HG03103 (cell line): ENCODE data around the gene PIK3C2G.

Experiments used
- ATAC-seq: cut with Tn5 transposase; IDR thresholded peaks from one replicate; pipeline ENCODE4 v1.9.1; 2021; ENCODE audit warnings: low read depth; ENCODE audit not compliant: unreplicated experiment

Gene PIK3C2G

DNA sequence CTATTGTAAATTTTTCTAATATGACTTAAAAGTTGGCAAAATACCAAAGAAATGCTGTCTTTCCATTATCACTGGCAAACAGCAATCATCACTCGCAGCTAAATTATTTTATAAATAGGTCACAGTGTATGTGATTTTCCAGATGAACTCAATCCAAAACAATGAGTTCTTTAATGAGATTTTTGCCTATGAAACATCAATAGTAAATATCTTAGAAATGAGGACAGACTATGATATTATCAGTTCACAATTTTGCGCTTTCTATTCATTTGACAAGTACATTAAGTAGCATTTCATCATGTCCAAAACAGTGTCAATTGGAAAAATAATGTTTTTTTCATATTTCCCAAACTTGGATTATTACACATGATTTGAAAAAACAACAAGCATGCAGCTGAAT, 65.7 kb downstream of the PIK3C2G start:
- no peak for ATAC-seq

GRCh38 chr12:18332173-18332572, 70.9 kb downstream of the PIK3C2G start:
- no peak for ATAC-seq

- no peak for ATAC-seq
Observed at GRCh38 chr12:18339633-18340032, 78.3 kb downstream of the PIK3C2G start.

- ATAC-seq: no peak
Observed at GRCh38 chr12:18340186-18340585, 78.9 kb downstream of the PIK3C2G start.

GRCh38 chr12:18340786-18341185, 79.5 kb downstream of the PIK3C2G start:
- ATAC-seq: no peak

- ATAC-seq: no peak
Observed at GRCh38 chr12:18343708-18344107, 82.4 kb downstream of the PIK3C2G start.

- no peak for ATAC-seq
Observed at GRCh38 chr12:18345021-18345735, 83.9 kb downstream of the PIK3C2G start.

DNA sequence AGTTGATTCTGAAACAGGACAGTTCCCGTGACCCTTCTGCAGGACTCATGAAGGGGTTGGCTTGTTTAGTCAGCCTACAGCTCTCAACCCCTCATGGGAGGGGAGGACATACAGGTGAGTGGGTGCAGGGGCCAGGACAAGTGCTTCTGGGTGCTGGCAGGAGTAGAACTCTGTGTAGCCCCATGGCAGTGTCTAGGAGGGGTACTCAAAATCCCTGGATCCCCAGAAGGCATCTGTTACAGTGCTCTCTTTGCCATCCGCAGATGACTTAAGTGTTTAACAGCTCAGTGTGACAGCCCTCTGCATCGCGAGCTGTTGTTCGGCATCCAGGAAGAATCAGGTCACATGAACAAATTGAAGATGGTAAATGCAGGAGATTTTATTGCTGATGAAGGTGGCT, 91.0 kb downstream of the PIK3C2G start:
- no peak for ATAC-seq

DNA sequence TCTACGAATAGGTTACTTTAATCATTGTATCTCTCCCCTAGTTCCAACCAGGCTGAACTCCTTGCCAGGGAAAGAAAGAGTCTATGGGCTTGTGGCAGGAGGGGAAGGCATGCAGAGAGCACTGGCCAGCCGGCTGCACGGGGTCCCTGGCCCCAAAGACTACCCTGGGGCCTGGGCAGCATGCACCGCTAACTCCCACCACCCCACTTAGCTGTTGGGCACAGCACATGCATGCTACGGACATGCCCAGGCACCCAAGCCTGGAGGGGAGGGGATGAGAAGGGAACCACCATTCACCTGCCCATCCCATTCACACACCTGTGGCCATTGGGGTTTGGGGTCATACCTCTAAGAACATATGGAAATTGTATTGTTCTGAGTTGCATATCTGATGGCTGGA, 94.1 kb downstream of the PIK3C2G start:
- ATAC-seq: no peak

DNA sequence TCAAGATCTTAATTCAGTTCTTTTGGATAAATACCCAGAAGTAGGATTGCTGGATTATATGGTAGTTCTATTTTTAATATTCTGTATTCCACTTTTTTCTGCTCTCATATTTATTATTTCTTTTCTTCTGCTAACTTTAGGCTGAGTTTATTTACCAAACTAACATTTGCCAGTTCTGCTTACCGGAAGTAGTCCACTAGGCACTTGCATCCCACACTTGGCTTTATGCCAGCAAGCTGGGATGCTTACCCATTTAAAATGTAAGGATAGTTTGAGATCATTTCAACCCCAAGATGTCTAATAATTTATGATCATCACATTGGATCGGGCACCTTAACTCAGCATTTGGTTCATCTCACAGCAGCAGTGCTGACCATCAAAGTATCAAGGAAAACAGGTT, 96.8 kb downstream of the PIK3C2G start:
- ATAC-seq: no peak

- ATAC-seq: no peak
Observed at GRCh38 chr12:18358930-18359329, 97.6 kb downstream of the PIK3C2G start.

DNA sequence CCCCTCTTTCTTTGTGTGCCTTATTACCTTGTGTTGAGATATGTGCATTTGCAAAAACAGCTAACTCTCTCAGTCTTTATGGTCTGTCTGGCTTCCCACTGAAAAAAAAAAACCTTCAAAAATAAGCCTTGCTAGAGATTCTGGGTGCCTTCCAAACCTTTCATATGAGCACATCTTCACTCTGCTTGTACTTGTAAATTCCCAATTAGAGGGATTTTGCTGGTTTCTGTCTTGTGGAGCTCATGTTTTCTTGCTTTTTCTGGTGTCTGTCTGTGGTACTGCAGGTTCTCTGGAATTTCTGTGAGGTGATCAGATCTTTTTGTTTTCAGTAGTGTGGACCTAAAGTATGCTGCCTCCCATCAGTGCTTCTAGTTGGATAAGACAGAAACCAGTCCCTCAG, 100.1 kb downstream of the PIK3C2G start:
- no peak for ATAC-seq

- no peak for ATAC-seq
Observed at GRCh38 chr12:18363321-18363720, 102.0 kb downstream of the PIK3C2G start.

DNA sequence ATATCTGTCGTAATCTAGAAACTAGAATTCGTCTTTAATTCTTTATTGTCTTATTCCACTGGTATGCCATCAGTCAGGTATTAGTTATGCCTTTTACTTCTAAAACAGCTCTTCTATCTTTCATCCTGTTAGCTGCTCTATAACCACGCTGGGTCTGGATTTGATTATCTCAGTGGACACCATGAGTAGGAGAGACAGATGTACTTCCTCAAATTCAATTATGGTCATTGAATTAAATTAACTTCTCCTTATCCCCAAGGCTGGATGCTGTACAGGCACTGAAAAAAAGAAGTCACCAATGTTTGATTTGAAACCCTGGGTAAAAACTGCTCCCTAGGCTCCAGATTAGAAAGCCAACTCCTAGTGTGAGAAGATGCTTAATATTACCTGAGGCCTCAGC, 107.3 kb downstream of the PIK3C2G start:
- no peak for ATAC-seq

- no peak for ATAC-seq
Observed at GRCh38 chr12:18373181-18373580, 111.9 kb downstream of the PIK3C2G start.

GRCh38 chr12:18375131-18375530, 113.8 kb downstream of the PIK3C2G start:
- ATAC-seq: no peak

- ATAC-seq: no peak
Observed at GRCh38 chr12:18375583-18375982, 114.3 kb downstream of the PIK3C2G start.

- ATAC-seq: no peak
Observed at GRCh38 chr12:18382236-18382885, 121.0 kb downstream of the PIK3C2G start.

DNA sequence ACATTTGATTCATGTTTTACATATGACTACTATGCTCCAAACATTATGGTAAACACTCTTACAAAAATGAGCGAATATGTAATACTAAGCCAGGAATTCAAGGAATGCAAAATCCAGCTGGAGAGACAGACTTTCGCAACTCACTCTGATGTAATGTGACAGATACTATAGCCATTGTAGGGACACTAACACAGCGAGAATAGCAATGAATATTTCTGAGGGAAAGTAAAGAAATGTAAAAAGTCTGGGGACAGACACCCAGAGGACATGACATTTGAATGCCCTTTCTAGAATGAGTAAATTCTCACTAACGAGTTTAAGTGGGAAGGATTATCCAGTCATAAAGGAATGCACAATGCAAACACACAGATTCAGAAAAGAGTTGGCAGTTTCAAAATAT, 121.9 kb downstream of the PIK3C2G start:
- ATAC-seq: no peak

DNA sequence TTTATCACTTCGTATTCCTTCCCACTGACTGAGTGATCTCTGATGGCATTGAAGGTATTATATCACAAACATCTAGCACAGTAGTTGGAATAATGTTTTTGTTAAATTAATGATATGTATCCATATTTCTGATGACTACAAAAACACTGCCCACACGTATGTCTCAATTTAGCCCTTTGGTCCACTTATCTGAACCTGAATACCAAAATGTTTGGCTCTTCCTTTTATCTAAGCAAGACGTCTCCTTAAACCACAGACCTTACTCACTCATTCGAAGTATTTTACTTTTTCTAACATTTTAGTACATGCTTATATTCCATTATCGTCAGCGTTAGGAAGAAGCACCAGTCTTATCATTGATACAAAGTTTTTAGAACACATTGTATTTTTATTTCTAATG, 126.4 kb downstream of the PIK3C2G start:
- ATAC-seq: no peak

- ATAC-seq: no peak
Observed at GRCh38 chr12:18389820-18390219, 128.5 kb downstream of the PIK3C2G start.

DNA sequence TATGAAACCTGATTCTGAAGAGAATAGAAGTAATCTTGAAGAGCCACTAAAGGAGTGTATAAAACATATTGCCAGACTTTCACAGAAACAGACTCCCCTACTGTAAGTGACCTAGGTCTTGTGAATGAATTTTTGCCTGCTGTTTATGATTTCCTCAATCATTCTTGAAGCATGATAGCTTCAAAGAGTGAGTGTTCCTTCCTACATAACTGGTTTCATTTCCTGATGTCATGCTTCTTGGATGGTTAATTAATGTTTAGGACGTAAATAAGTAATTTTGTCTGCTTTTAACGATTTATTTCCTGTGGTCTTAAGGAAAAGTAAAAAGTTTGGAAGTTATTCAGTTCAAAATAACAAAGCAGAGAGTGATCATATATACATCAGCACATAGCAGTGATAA, 129.8 kb downstream of the PIK3C2G start:
- ATAC-seq: no peak
